Activated CD4-positive, alpha-beta T cell treated with anti-CD3 and anti-CD28 coated beads, Interleukin-2, amount 10 ng/mL, durations not matched to agents 24 days and 14 days (primary cell): ENCODE data around the gene YIF1A. TPM values are rescaled to one million over a fixed set of nuclear protein-coding genes. Genes with fewer than 3 reads are reported as not detected.
"Not testable (repeated sequence)": the region's sequence is repeated elsewhere in the genome, so short reads cannot be mapped to it uniquely, and the experiment has no call there.

Experiments used
- DNase-seq: peaks from one replicate; pipeline ENCODE4 v3.0.0; 2022
- H3K27ac Mint-ChIP-seq: one replicate; pipeline ENCODE4 v1.8.0; 2022; ENCODE audit warnings: mild to moderate bottlenecking, mixed read lengths
- H3K27me3 Mint-ChIP-seq: one replicate; pipeline ENCODE4 v1.8.0; 2022; ENCODE audit warnings: mixed read lengths
- H3K36me3 Mint-ChIP-seq: one replicate; pipeline ENCODE4 v1.8.0; 2022; ENCODE audit warnings: low read depth, mild to moderate bottlenecking, mixed read lengths
- H3K4me1 Mint-ChIP-seq: one replicate; pipeline ENCODE4 v1.8.0; 2021; ENCODE audit warnings: mixed read lengths
- H3K4me3 Mint-ChIP-seq: one replicate; pipeline ENCODE4 v1.8.0; 2022; ENCODE audit warnings: mild to moderate bottlenecking, moderate library complexity, mixed read lengths
- H3K9me3 Mint-ChIP-seq: one replicate; pipeline ENCODE4 v1.8.0; 2021; ENCODE audit warnings: mixed read lengths
- intact Hi-C: fragments of 100-400 bp; cut with micrococcal nuclease; formaldehyde crosslinking; loops from one replicate; pipeline ENCODE4 v1.15.1; 2023
- total RNA-seq: library from RNA; stranded (reverse); gene quantifications from 2 replicates; pipeline ENCODE4 v1.2.3, GENCODE V29; 2022

YIF1A gene
- total RNA-seq, 1 donor from 2014 or later: 119 TPM

- H3K27me3 Mint-ChIP-seq: no peaks in the 10 kb centered on the region
- H3K36me3 Mint-ChIP-seq: no peaks in the 10 kb centered on the region
- H3K4me1 Mint-ChIP-seq: peaks cover 32% of the 10 kb centered on the region
- H3K27ac Mint-ChIP-seq: no peak overlapping the region
- intact Hi-C loops: no loop called here
- no peak overlapping the region for H3K4me3 Mint-ChIP-seq
- H3K9me3 Mint-ChIP-seq: no peaks in the 10 kb centered on the region
- DNase-seq: no peak
Measured at GRCh38 chr11:66329165-66329673, 40.3 kb upstream of the YIF1A start.

GRCh38 chr11:66328302-66329144 is 39.6 kb upstream of the YIF1A start:
- intact Hi-C loops: loop anchor here (1.0 kb wide), 3 partner anchors 16 to 106 kb away; partner anchors contain the start of gene YIF1A
- H3K4me1 Mint-ChIP-seq: peaks cover 37% of the 10 kb centered on the region

GRCh38 chr11:66328031-66328301 is 39.0 kb upstream of the YIF1A start:
- no peaks in the 10 kb centered on the region for H3K27me3 Mint-ChIP-seq
- H3K36me3 Mint-ChIP-seq: no peaks in the 10 kb centered on the region
- intact Hi-C loops: loop anchor here (1.0 kb wide), 3 partner anchors 16 to 106 kb away; partner anchors contain the start of gene YIF1A
- H3K27ac Mint-ChIP-seq: peak overlapping the region; percentile 72
- peak overlapping the region; percentile 34 for H3K4me3 Mint-ChIP-seq
- no peaks in the 10 kb centered on the region for H3K9me3 Mint-ChIP-seq
- H3K4me1 Mint-ChIP-seq: peaks cover 37% of the 10 kb centered on the region
- DNase-seq: peak; percentile 73

More at GRCh38 chr11:66328302-66329144, 39.6 kb upstream of the YIF1A start:
- Mint-ChIP-seq H3K9me3 (no peaks in the 10 kb centered on the region), H3K4me3 (peak overlapping the region; percentile 34), H3K27me3 (no peaks in the 10 kb centered on the region), H3K36me3 (no peaks in the 10 kb centered on the region), H3K27ac (peak overlapping the region; percentile 72)
- DNase-seq: peak; percentile 94

DNA sequence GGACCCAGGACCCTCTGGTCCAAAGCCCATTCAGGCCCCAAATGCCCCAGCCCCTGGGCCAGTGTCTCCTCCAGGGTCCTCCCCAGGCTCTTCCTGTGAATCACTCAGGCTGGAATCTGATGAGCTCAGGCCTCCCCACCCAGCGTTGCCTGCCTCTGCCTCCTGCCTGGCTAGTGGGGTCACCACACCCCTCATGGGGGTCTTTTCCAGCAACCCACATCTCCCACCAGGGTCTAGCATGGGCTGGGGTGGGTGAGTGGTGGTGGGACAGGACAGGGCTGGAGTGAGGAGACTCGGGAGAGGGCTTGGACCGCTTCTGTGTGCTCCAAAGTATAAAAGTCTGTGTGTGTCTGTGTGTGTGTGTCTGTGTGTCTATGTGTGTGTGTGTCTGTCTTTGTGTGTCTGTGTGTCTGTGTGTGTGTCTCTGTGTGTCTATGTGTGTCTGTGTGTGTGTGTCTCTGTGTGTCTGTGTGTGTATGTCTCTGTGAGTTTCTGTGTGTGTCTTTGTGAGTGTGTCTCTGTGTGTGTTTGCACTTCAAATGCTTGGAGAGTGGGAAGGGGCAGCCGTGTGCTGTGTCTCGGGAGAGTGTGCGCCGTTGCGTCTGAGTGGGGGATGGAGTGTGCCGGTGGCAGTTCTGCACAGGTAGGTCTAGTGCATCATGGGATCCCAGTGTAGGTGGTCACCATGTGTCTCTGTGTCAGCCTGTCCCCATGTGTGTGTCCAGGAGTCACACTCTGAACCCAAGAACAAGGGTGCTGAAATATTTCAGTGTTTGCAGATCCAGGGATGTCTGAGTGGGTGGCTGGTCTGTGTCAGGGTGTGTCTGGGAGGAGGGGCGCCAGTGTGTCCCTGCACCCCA is 38.5 kb upstream of the YIF1A start:
- H3K9me3 Mint-ChIP-seq: no peaks in the 10 kb centered on the region
- no peak for DNase-seq
- H3K27ac Mint-ChIP-seq: peak overlapping the region; percentile 72
- H3K4me3 Mint-ChIP-seq: peak overlapping the region; percentile 15
- no peaks in the 10 kb centered on the region for H3K27me3 Mint-ChIP-seq
- intact Hi-C loops: loop anchor here (1.0 kb wide), 3 partner anchors 15 to 105 kb away; partner anchors contain the start of gene YIF1A
- H3K36me3 Mint-ChIP-seq: no peaks in the 10 kb centered on the region
- H3K4me1 Mint-ChIP-seq: peaks cover 37% of the 10 kb centered on the region

DNA sequence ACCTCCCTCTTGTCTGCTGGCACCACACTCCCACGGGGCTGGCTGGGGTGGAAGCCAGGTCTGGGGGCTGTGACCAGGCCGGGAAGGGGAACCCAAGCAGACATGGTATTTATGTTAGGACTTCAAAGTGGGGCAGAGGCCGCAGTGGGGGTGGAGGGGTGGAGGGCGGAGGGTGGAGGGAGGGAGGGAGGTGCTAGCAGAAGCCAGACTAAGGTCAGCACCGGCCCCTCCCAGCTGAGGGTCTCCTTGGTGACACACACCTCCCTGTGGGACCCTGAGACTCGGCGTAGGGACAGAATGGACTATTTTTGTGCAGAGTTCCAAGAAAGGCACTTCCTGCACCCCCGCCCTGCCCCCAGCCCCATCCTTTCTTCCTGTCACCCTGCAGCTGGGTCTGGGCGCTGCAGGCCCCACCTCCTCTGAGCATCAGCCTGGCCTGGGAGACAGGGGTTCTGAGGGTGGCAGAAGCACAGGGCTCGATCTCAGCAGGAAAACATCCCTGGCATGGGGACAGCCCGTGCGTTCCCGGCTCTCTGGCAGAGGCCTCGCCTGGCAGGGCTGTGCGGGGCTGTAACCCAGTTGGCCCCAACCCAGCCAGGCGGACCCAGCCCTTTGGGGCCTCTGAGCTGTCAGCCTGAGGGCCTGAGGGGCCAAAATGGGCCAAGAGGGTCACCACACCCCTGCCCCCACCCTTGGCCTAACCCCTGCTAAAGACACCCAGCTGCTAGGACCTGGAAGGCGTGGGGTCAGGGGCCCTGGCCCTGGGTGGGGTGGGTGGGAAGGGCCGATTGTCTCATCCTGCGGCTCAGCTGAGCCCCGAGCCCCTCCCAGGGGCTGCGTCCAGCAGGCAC is 37.5 kb upstream of the YIF1A start:
- H3K4me3 Mint-ChIP-seq: peak overlapping the region; percentile 48
- peak overlapping the region; percentile 83 for H3K27ac Mint-ChIP-seq
- no peaks in the 10 kb centered on the region for H3K9me3 Mint-ChIP-seq
- H3K27me3 Mint-ChIP-seq: no peaks in the 10 kb centered on the region
- intact Hi-C loops: no loop called here
- peak; percentile 86 for DNase-seq
- H3K36me3 Mint-ChIP-seq: no peaks in the 10 kb centered on the region
- H3K4me1 Mint-ChIP-seq: peaks cover 37% of the 10 kb centered on the region

GRCh38 chr11:66325263-66325671 is 36.3 kb upstream of the YIF1A start:
- H3K27ac Mint-ChIP-seq: no peak overlapping the region
- no peaks in the 10 kb centered on the region for H3K27me3 Mint-ChIP-seq
- H3K36me3 Mint-ChIP-seq: no peaks in the 10 kb centered on the region
- no peak for DNase-seq
- H3K4me3 Mint-ChIP-seq: no peak overlapping the region
- intact Hi-C loops: no loop called here
- no peaks in the 10 kb centered on the region for H3K9me3 Mint-ChIP-seq
- peaks cover 37% of the 10 kb centered on the region for H3K4me1 Mint-ChIP-seq

GRCh38 chr11:66324664-66325063 is 35.7 kb upstream of the YIF1A start:
- Mint-ChIP-seq H3K27me3 (no peaks in the 10 kb centered on the region), H3K36me3 (no peaks in the 10 kb centered on the region), H3K4me1 (peaks cover 39% of the 10 kb centered on the region), H3K4me3 (no peak overlapping the region), H3K9me3 (no peaks in the 10 kb centered on the region), H3K27ac (no peak overlapping the region)
- DNase-seq: no peak
- intact Hi-C loops: no loop called here

- DNase-seq: no peak
- intact Hi-C loops: no loop called here
- Mint-ChIP-seq H3K27me3 (no peaks in the 10 kb centered on the region), H3K27ac (no peak overlapping the region), H3K4me3 (no peak overlapping the region), H3K36me3 (no peaks in the 10 kb centered on the region), H3K4me1 (peaks cover 45% of the 10 kb centered on the region), H3K9me3 (no peaks in the 10 kb centered on the region)
Measured at GRCh38 chr11:66323684-66324083, 34.7 kb upstream of the YIF1A start.

GRCh38 chr11:66322732-66323427 is 33.9 kb upstream of the YIF1A start:
- intact Hi-C loops: no loop called here
- DNase-seq: no peak
- Mint-ChIP-seq H3K36me3 (no peaks in the 10 kb centered on the region), H3K4me3 (no peak overlapping the region), H3K27ac (no peak overlapping the region), H3K9me3 (no peaks in the 10 kb centered on the region), H3K4me1 (peaks cover 45% of the 10 kb centered on the region), H3K27me3 (no peaks in the 10 kb centered on the region)

DNA sequence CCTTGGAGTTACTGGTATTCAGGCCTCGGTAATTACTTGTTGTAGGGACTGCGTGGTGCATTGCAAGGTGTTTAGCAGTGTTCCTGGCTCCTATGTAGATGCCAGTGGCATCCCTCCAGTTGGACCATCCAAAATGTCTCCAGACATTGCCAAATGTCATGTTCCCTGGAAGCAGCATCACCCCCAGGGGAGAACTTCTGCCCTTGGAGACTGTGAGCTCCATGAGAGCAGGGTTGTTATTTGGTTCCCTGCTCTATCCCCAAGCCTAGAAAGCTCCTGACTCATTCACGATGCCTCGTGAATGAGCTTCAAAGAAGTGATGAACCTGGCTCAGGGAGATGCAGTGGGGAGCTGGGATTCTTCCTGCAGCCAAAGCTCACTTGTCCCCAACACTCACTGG is 32.7 kb upstream of the YIF1A start:
- Mint-ChIP-seq H3K36me3 (no peaks in the 10 kb centered on the region), H3K27ac (no peak overlapping the region), H3K4me3 (no peak overlapping the region), H3K4me1 (peaks cover 41% of the 10 kb centered on the region), H3K27me3 (no peaks in the 10 kb centered on the region), H3K9me3 (no peaks in the 10 kb centered on the region)
- intact Hi-C loops: no loop called here
- DNase-seq: no peak

- H3K9me3 Mint-ChIP-seq, DNase-seq, H3K4me3 Mint-ChIP-seq, H3K27me3 Mint-ChIP-seq, intact Hi-C loops, H3K36me3 Mint-ChIP-seq, H3K27ac Mint-ChIP-seq: not testable (repeated sequence)
- H3K4me1 Mint-ChIP-seq: peaks cover 34% of the 10 kb centered on the region
Measured at GRCh38 chr11:66320748-66321147, 31.8 kb upstream of the YIF1A start.

GRCh38 chr11:66320289-66320688 is 31.3 kb upstream of the YIF1A start:
- H3K4me3 Mint-ChIP-seq, DNase-seq, H3K27ac Mint-ChIP-seq, H3K9me3 Mint-ChIP-seq, intact Hi-C loops, H3K27me3 Mint-ChIP-seq, H3K36me3 Mint-ChIP-seq: not testable (repeated sequence)
- H3K4me1 Mint-ChIP-seq: peaks cover 34% of the 10 kb centered on the region

DNA sequence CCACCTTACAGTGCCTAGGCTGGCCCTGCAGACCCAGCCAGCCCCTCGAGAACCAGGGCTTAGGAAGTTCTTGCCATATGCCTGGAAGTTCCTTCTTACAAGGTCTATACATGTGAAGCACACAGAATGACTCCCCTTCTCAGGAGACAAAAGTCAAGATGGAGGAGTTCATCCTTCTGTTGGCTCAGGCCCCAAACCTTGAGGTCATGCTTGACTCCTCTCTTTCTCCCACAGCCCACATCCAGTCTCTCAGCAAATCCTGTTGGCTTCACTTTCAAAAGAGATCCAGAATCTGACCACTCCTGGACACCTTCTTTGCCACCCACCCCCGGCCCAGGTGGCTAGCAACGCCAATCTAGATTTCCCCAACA is 29.6 kb upstream of the YIF1A start:
- intact Hi-C loops: no loop called here
- Mint-ChIP-seq H3K4me1 (peaks cover 35% of the 10 kb centered on the region), H3K36me3 (no peaks in the 10 kb centered on the region), H3K27me3 (peaks cover 3% of the 10 kb centered on the region), H3K9me3 (no peaks in the 10 kb centered on the region), H3K27ac (peak overlapping the region; percentile 34), H3K4me3 (peak overlapping the region; percentile 41)
- DNase-seq: no peak
